ENCODE measurements around the gene CNNM2. TPM values are rescaled to one million over a fixed set of nuclear protein-coding genes. Genes with fewer than 3 reads are reported as not detected.

Gene CNNM2
- total RNA-seq, 1 experiment from 2014 or later = 5.5 TPM

GRCh38 chr10:103104721-103105120, 186.6 kb downstream of the CNNM2 start:
- Histone ChIP-seq H3K9me2 (replicated peaks; ENCODE audit: insufficient read depth, low read length) (no peaks in the 10 kb centered on the region), H3K36me3 (ENCODE audit: insufficient read depth, low read length) (peaks cover 25% of the 10 kb centered on the region), H3K79me2 (ENCODE audit: low read length) (peaks cover 41% of the 10 kb centered on the region), H2AFZ (ENCODE audit: low read length) (no peak overlapping the region), H3K4me1 (ENCODE audit: low read length) (peaks cover 32% of the 10 kb centered on the region), H3K27ac (ENCODE audit: low read length) (no peak overlapping the region), H3K9me3 (ENCODE audit: low read length) (no peaks in the 10 kb centered on the region), H3K4me3 (ENCODE audit: low read length) (no peak overlapping the region), H3K27me3 (ENCODE audit: low read length) (no peaks in the 10 kb centered on the region), H4K20me1 (ENCODE audit: insufficient read depth, low read depth, low read length) (no peaks in the 10 kb centered on the region), H3K4me2 (ENCODE audit: low read depth, low read length, poor library complexity, severe bottlenecking) (no peak overlapping the region), H3K9ac (ENCODE audit: low read length) (no peak overlapping the region)
- no peak for DNase-seq

- H3K79me2 ChIP-seq (ENCODE audit: low read length) = peaks cover 48% of the 10 kb centered on the region
Observed at GRCh38 chr10:103105462-103105861, 187.4 kb downstream of the CNNM2 start.

GRCh38 chr10:103106539-103106938, 188.4 kb downstream of the CNNM2 start:
- H4K20me1 ChIP-seq (ENCODE audit: insufficient read depth, low read depth, low read length) = no peaks in the 10 kb centered on the region
- peak overlapping the region; percentile 9 for H3K4me2 ChIP-seq (ENCODE audit: low read depth, low read length, poor library complexity, severe bottlenecking)
- H3K27ac ChIP-seq (ENCODE audit: low read length) = peak overlapping the region; percentile 44
- peaks cover 49% of the 10 kb centered on the region for H3K4me1 ChIP-seq (ENCODE audit: low read length)
- no peaks in the 10 kb centered on the region for H3K9me2 ChIP-seq (replicated peaks; ENCODE audit: insufficient read depth, low read length)
- no peaks in the 10 kb centered on the region for H3K9me3 ChIP-seq (ENCODE audit: low read length)
- H3K4me3 ChIP-seq (ENCODE audit: low read length) = no peak overlapping the region
- peaks cover 58% of the 10 kb centered on the region for H3K79me2 ChIP-seq (ENCODE audit: low read length)
- H3K27me3 ChIP-seq (ENCODE audit: low read length) = no peaks in the 10 kb centered on the region
- no peak overlapping the region for H2AFZ ChIP-seq (ENCODE audit: low read length)
- H3K9ac ChIP-seq (ENCODE audit: low read length) = no peak overlapping the region
- H3K36me3 ChIP-seq (ENCODE audit: insufficient read depth, low read length) = peaks cover 15% of the 10 kb centered on the region; the same call in 1 of the 2 replicates
- no peak for DNase-seq

More at GRCh38 chr10:103105462-103105861, 187.4 kb downstream of the CNNM2 start:
- DNase-seq = no peak
- H4K20me1 ChIP-seq (ENCODE audit: insufficient read depth, low read depth, low read length) = no peaks in the 10 kb centered on the region
- no peak overlapping the region for H3K9ac ChIP-seq (ENCODE audit: low read length)
- H3K9me2 ChIP-seq (replicated peaks; ENCODE audit: insufficient read depth, low read length) = no peaks in the 10 kb centered on the region
- peaks cover 17% of the 10 kb centered on the region for H3K36me3 ChIP-seq (ENCODE audit: insufficient read depth, low read length)
- no peaks in the 10 kb centered on the region for H3K27me3 ChIP-seq (ENCODE audit: low read length)
- peaks cover 38% of the 10 kb centered on the region for H3K4me1 ChIP-seq (ENCODE audit: low read length)
- H2AFZ ChIP-seq (ENCODE audit: low read length) = no peak overlapping the region
- H3K27ac ChIP-seq (ENCODE audit: low read length) = no peak overlapping the region
- no peak overlapping the region for H3K4me3 ChIP-seq (ENCODE audit: low read length)
- H3K9me3 ChIP-seq (ENCODE audit: low read length) = no peaks in the 10 kb centered on the region
- no peak overlapping the region for H3K4me2 ChIP-seq (ENCODE audit: low read depth, low read length, poor library complexity, severe bottlenecking)

GRCh38 chr10:103109821-103110220, 191.7 kb downstream of the CNNM2 start:
- H3K4me1 ChIP-seq (ENCODE audit: low read length) = peaks cover 69% of the 10 kb centered on the region
- H3K9ac ChIP-seq (ENCODE audit: low read length) = no peak overlapping the region
- H3K4me2 ChIP-seq (ENCODE audit: low read depth, low read length, poor library complexity, severe bottlenecking) = no peak overlapping the region
- H3K27ac ChIP-seq (ENCODE audit: low read length) = peak overlapping the region; percentile 94
- peaks cover 7% of the 10 kb centered on the region; the same call in 1 of the 2 replicates for H3K36me3 ChIP-seq (ENCODE audit: insufficient read depth, low read length)
- H3K9me3 ChIP-seq (ENCODE audit: low read length) = no peaks in the 10 kb centered on the region
- H3K79me2 ChIP-seq (ENCODE audit: low read length) = peaks cover 77% of the 10 kb centered on the region
- no peak for DNase-seq
- no peaks in the 10 kb centered on the region for H3K9me2 ChIP-seq (replicated peaks; ENCODE audit: insufficient read depth, low read length)
- H2AFZ ChIP-seq (ENCODE audit: low read length) = no peak overlapping the region
- no peaks in the 10 kb centered on the region for H4K20me1 ChIP-seq (ENCODE audit: insufficient read depth, low read depth, low read length)
- H3K27me3 ChIP-seq (ENCODE audit: low read length) = no peaks in the 10 kb centered on the region
- no peak overlapping the region for H3K4me3 ChIP-seq (ENCODE audit: low read length)

GRCh38 chr10:103110407-103110806, 192.3 kb downstream of the CNNM2 start:
- Histone ChIP-seq H3K36me3 (ENCODE audit: insufficient read depth, low read length) (peaks cover 7% of the 10 kb centered on the region; the same call in 1 of the 2 replicates), H3K27me3 (ENCODE audit: low read length) (no peaks in the 10 kb centered on the region), H3K4me3 (ENCODE audit: low read length) (peak overlapping the region; percentile 62; the same call in 1 of the 2 replicates), H3K9me2 (replicated peaks; ENCODE audit: insufficient read depth, low read length) (no peaks in the 10 kb centered on the region), H3K9ac (ENCODE audit: low read length) (peak overlapping the region; percentile 59), H3K4me2 (ENCODE audit: low read depth, low read length, poor library complexity, severe bottlenecking) (peak overlapping the region; percentile 85), H3K4me1 (ENCODE audit: low read length) (peaks cover 69% of the 10 kb centered on the region), H2AFZ (ENCODE audit: low read length) (no peak overlapping the region), H3K27ac (ENCODE audit: low read length) (peak overlapping the region; percentile 94), H4K20me1 (ENCODE audit: insufficient read depth, low read depth, low read length) (no peaks in the 10 kb centered on the region), H3K79me2 (ENCODE audit: low read length) (peaks cover 83% of the 10 kb centered on the region), H3K9me3 (ENCODE audit: low read length) (no peaks in the 10 kb centered on the region)
- DNase-seq = no peak

- Histone ChIP-seq H4K20me1 (ENCODE audit: insufficient read depth, low read depth, low read length) (no peaks in the 10 kb centered on the region), H3K27me3 (ENCODE audit: low read length) (no peaks in the 10 kb centered on the region), H2AFZ (ENCODE audit: low read length) (no peak overlapping the region), H3K27ac (ENCODE audit: low read length) (peak overlapping the region; percentile 94), H3K79me2 (ENCODE audit: low read length) (peaks cover 80% of the 10 kb centered on the region), H3K4me3 (ENCODE audit: low read length) (peak overlapping the region; percentile 62), H3K36me3 (ENCODE audit: insufficient read depth, low read length) (peaks cover 7% of the 10 kb centered on the region; the same call in 1 of the 2 replicates), H3K4me1 (ENCODE audit: low read length) (peaks cover 64% of the 10 kb centered on the region), H3K4me2 (ENCODE audit: low read depth, low read length, poor library complexity, severe bottlenecking) (peak overlapping the region; percentile 85), H3K9ac (ENCODE audit: low read length) (peak overlapping the region; percentile 61), H3K9me2 (replicated peaks; ENCODE audit: insufficient read depth, low read length) (no peaks in the 10 kb centered on the region), H3K9me3 (ENCODE audit: low read length) (no peaks in the 10 kb centered on the region)
- peak; percentile 73 for DNase-seq
Observed at GRCh38 chr10:103111031-103111917, 193.2 kb downstream of the CNNM2 start.

GRCh38 chr10:103111918-103112877, 194.1 kb downstream of the CNNM2 start:
- Histone ChIP-seq H3K79me2 (ENCODE audit: low read length) (peaks cover 77% of the 10 kb centered on the region), H3K27me3 (ENCODE audit: low read length) (no peaks in the 10 kb centered on the region), H3K9me2 (replicated peaks; ENCODE audit: insufficient read depth, low read length) (no peaks in the 10 kb centered on the region), H3K36me3 (ENCODE audit: insufficient read depth, low read length) (0 out of 2 replicates have a peak, but pooled peaks cover 4% of the 10 kb centered on the region), H4K20me1 (ENCODE audit: insufficient read depth, low read depth, low read length) (no peaks in the 10 kb centered on the region), H3K4me1 (ENCODE audit: low read length) (peaks cover 55% of the 10 kb centered on the region), H3K9me3 (ENCODE audit: low read length) (no peaks in the 10 kb centered on the region), H3K4me2 (ENCODE audit: low read depth, low read length, poor library complexity, severe bottlenecking) (peak overlapping the region; percentile 85), H3K27ac (ENCODE audit: low read length) (peak overlapping the region; percentile 94), H3K9ac (ENCODE audit: low read length) (peak overlapping the region; percentile 61), H2AFZ (ENCODE audit: low read length) (no peak overlapping the region), H3K4me3 (ENCODE audit: low read length) (peak overlapping the region; percentile 62)
- no peak for DNase-seq
